ENCODE data around the gene ZBTB1. TPM values are rescaled to one million over a fixed set of nuclear protein-coding genes. Genes with fewer than 3 reads are reported as not detected.
"Not testable (repeated sequence)": the region's sequence is repeated elsewhere in the genome, so short reads cannot be mapped to it uniquely, and the experiment has no call there.

Gene ZBTB1
- total and polyA plus RNA-seq, 4 donors: 5.4 to 29.3 (median 10.7) TPM

GRCh38 chr14:64569138-64569631 lies 64.6 kb downstream of the ZBTB1 start:
- DNase-seq (ENCODE audit: low spot score): no peak
- H3K4me1 ChIP-seq (ENCODE audit: control insufficient read depth in 4 of 4, insufficient read depth in 4 of 4, low read length in 3 of 4): no peaks in the 10 kb centered on the region
- H3K9me3 ChIP-seq (ENCODE audit: control insufficient read depth in 4 of 4, low read length in 3 of 4): no peaks in the 10 kb centered on the region
- TF ChIP-seq FOXA2 (IDR thresholded peaks at IDR 0.05): no peak
- peak in 1 of 2 donors; percentile 20 for TF ChIP-seq RXRA (IDR thresholded peaks at IDR 0.05)
- TF ChIP-seq SP1 (IDR thresholded peaks at IDR 0.05): peak; percentile 31
- peak; percentile 69 for TF ChIP-seq NR2F2 (IDR thresholded peaks at IDR 0.05)
- no peaks in the 10 kb centered on the region for H3K36me3 ChIP-seq (ENCODE audit: control insufficient read depth in 4 of 4, insufficient read depth in 3 of 4, low read depth in 1 of 4, low read length in 3 of 4)
- H3K4me3 ChIP-seq (ENCODE audit: low read depth in 1 of 3, low read length in 3 of 3): no peak overlapping the region
- no peaks in the 10 kb centered on the region for H3K27me3 ChIP-seq (ENCODE audit: control insufficient read depth in 4 of 4, insufficient read depth in 4 of 4, low read length in 3 of 4)
- no peak overlapping the region for H3K27ac ChIP-seq (ENCODE audit: low read depth in 1 of 2, low read length in 2 of 2)
- WGBS: 74% methylated on average over 3 of the region's 3 CpGs
- no peak overlapping the region for H3K9ac ChIP-seq (ENCODE audit: low read depth in 1 of 2, low read length in 2 of 2)

- not testable (repeated sequence) for H3K36me3 ChIP-seq (ENCODE audit: control insufficient read depth in 4 of 4, insufficient read depth in 3 of 4, low read depth in 1 of 4, low read length in 3 of 4); H3K27me3 ChIP-seq (ENCODE audit: control insufficient read depth in 4 of 4, insufficient read depth in 4 of 4, low read length in 3 of 4); H3K9ac ChIP-seq (ENCODE audit: low read depth in 1 of 2, low read length in 2 of 2); H3K4me3 ChIP-seq (ENCODE audit: low read depth in 1 of 3, low read length in 3 of 3); H3K27ac ChIP-seq (ENCODE audit: low read depth in 1 of 2, low read length in 2 of 2); DNase-seq (ENCODE audit: low spot score); H3K4me1 ChIP-seq (ENCODE audit: control insufficient read depth in 4 of 4, insufficient read depth in 4 of 4, low read length in 3 of 4); H3K9me3 ChIP-seq (ENCODE audit: control insufficient read depth in 4 of 4, low read length in 3 of 4)
- WGBS: 85% methylated on average over 7 of the region's 7 CpGs
These were observed 65.1 kb downstream of the ZBTB1 start for GRCh38 chr14:64569646-64570045.

GRCh38 chr14:64572386-64573104 lies 68.0 kb downstream of the ZBTB1 start:
- H3K9me3 ChIP-seq (ENCODE audit: control insufficient read depth in 4 of 4, low read length in 3 of 4): no peaks in the 10 kb centered on the region
- H3K9ac ChIP-seq (ENCODE audit: low read depth in 1 of 2, low read length in 2 of 2): no peak overlapping the region
- TF ChIP-seq FOXA1 (IDR thresholded peaks at IDR 0.05): no peak
- TF ChIP-seq ATF3 (IDR thresholded peaks at IDR 0.05): no peak
- no peak for TF ChIP-seq HNF4A (conservative IDR thresholded peaks at IDR 0.05)
- no peak for TF ChIP-seq FOXA2 (IDR thresholded peaks at IDR 0.05)
- no peak overlapping the region for H3K4me3 ChIP-seq (ENCODE audit: low read depth in 1 of 3, low read length in 3 of 3)
- no peak overlapping the region for H3K27ac ChIP-seq (ENCODE audit: low read depth in 1 of 2, low read length in 2 of 2)
- no peaks in the 10 kb centered on the region for H3K27me3 ChIP-seq (ENCODE audit: control insufficient read depth in 4 of 4, insufficient read depth in 4 of 4, low read length in 3 of 4)
- H3K36me3 ChIP-seq (ENCODE audit: control insufficient read depth in 4 of 4, insufficient read depth in 3 of 4, low read depth in 1 of 4, low read length in 3 of 4): no peaks in the 10 kb centered on the region
- H3K4me1 ChIP-seq (ENCODE audit: control insufficient read depth in 4 of 4, insufficient read depth in 4 of 4, low read length in 3 of 4): no peaks in the 10 kb centered on the region
- no peak for DNase-seq (ENCODE audit: low spot score)

- no peak overlapping the region for H3K27ac ChIP-seq (ENCODE audit: low read depth in 1 of 2, low read length in 2 of 2)
- TF ChIP-seq FOXA1 (IDR thresholded peaks at IDR 0.05) (no peak), NR2F2 (IDR thresholded peaks at IDR 0.05) (no peak), RXRA (IDR thresholded peaks at IDR 0.05) (no peak), TAF1 (conservative IDR thresholded peaks at IDR 0.05) (no peak), YY1 (IDR thresholded peaks at IDR 0.05) (no peak), SP1 (IDR thresholded peaks at IDR 0.05) (no peak), GABPA (IDR thresholded peaks at IDR 0.05 in 1 of 2, conservative IDR thresholded peaks at IDR 0.05 in 1 of 2) (no peak), RAD21 (IDR thresholded peaks at IDR 0.05) (no peak), EGR1 (IDR thresholded peaks at IDR 0.05; ENCODE audit: low read depth in 2 of 2) (no peak), ZBTB33 (IDR thresholded peaks at IDR 0.05) (no peak), HNF4G (IDR thresholded peaks at IDR 0.05) (no peak), ATF3 (IDR thresholded peaks at IDR 0.05) (no peak), HNF4A (conservative IDR thresholded peaks at IDR 0.05) (no peak), JUND (IDR thresholded peaks at IDR 0.05) (no peak)
- WGBS: 89% methylated on average over 3 of the region's 3 CpGs
These were observed 68.5 kb downstream of the ZBTB1 start for GRCh38 chr14:64573109-64573508.

More at GRCh38 chr14:64573109-64573508, 68.5 kb downstream of the ZBTB1 start:
- no peak overlapping the region for H3K9ac ChIP-seq (ENCODE audit: low read depth in 1 of 2, low read length in 2 of 2)
- H3K27me3 ChIP-seq (ENCODE audit: control insufficient read depth in 4 of 4, insufficient read depth in 4 of 4, low read length in 3 of 4): no peaks in the 10 kb centered on the region
- H3K36me3 ChIP-seq (ENCODE audit: control insufficient read depth in 4 of 4, insufficient read depth in 3 of 4, low read depth in 1 of 4, low read length in 3 of 4): no peaks in the 10 kb centered on the region
- H3K9me3 ChIP-seq (ENCODE audit: control insufficient read depth in 4 of 4, low read length in 3 of 4): no peaks in the 10 kb centered on the region
- H3K4me1 ChIP-seq (ENCODE audit: control insufficient read depth in 4 of 4, insufficient read depth in 4 of 4, low read length in 3 of 4): no peaks in the 10 kb centered on the region
- DNase-seq (ENCODE audit: low spot score): no peak
- no peak overlapping the region for H3K4me3 ChIP-seq (ENCODE audit: low read depth in 1 of 3, low read length in 3 of 3)

Measured in liver (tissue), 9 donors.